ENCODE measurements around the gene FUNDC1.

The FUNDC1 gene

DNA sequence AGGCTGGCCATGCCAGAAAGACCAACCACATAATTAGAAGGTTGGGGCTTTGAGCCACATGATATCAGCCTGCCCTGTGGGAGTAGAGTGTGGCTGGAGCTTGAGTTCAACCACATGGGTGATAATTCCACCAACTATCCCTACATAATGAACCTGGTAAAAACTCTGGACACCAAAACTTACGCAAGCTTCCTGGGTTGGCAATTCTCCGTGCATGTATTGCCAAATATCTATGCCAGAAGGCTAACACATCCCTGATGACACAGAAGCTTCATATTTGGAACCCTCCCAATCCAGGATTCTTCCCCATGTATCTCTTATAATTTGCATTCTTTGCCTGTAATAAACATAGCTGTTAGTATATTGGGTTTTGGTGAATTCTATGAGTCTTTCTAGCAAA, 68.2 kb downstream of the FUNDC1 start:
- DNase-seq, result no peak

Data from stimulated activated naive CD4-positive, alpha-beta T cell treated with Interleukin-2 at 50 U/mL for 16 hours (primary cell).